Kidney tubule cell (primary cell): ENCODE data around the gene ZNF362.
"Not testable (repeated sequence)": the region's sequence is repeated elsewhere in the genome, so short reads cannot be mapped to it uniquely, and the experiment has no call there.

Experiments used
- DNase-seq: peaks from one replicate; pipeline ENCODE4 v3.0.0-alpha.2; 2018; ENCODE audit warnings: low spot score

The ZNF362 gene, protein sequence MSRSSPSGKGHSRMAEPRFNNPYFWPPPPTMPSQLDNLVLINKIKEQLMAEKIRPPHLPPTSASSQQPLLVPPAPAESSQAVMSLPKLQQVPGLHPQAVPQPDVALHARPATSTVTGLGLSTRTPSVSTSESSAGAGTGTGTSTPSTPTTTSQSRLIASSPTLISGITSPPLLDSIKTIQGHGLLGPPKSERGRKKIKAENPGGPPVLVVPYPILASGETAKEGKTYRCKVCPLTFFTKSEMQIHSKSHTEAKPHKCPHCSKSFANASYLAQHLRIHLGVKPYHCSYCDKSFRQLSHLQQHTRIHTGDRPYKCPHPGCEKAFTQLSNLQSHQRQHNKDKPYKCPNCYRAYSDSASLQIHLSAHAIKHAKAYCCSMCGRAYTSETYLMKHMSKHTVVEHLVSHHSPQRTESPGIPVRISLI

DNA sequence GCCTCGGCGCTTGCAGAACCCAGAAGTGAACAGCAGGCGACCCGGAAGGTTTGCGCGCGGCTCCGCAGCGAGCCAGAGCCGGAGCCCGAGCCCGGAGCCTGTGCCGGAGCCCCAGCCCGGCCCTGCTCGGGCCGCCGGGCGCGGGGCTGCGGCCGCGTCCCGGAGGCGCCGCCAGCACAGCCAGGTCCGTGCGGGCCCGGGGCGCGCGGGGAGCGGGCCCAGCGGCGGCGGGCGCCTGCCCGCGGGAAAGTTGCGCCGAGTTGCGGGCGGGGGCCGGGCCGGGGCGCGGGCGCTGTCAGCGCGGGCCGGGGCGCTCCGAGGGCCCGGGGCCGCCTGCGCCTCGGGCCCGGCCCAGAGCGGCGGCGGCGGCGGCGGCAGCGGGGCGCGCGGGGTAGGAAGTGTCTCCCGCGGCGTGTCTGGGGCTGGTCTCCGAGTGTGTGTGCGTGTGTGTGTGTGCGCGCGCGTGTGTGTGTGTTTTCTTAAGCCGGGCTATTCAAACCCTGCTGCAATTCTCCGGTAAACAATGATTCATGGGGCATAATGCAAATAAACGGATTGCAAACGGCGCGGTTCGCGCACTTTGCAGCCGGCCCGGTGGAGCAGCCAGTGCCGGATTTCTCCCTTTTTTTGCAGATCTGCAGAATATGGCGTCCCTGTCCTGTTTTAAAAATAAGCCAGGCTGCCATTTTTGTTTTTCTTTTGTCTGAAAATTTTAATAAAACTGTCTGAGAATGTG is at the start of gene ZNF362:
Gene ZNF362 (plus strand): TSS at position 22 of the 736 bp plus-strand sequence. CDS start 14,083 bp downstream, outside the sequence.
- peak; percentile 73 for DNase-seq

DNA sequence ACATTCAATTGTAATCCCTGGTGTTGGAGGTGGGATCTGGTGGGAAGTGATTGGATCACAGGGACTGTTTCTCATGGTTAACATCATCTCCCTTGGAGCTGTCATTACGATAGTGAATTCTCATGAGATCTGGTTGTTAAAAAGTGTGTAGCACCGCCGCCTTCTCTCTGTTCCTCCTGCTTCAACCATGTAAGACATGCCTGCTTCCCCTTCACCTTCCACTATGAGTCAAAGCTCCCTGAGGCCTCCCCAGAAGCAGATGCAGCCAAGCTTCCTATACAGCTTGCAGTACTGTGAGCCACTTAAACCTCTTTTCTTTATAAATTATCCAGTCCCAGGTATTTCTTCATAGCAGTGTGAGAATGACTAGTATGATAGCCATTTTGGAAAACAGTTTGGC is 44.3 kb upstream of the ZNF362 start:
- DNase-seq = no peak

DNA sequence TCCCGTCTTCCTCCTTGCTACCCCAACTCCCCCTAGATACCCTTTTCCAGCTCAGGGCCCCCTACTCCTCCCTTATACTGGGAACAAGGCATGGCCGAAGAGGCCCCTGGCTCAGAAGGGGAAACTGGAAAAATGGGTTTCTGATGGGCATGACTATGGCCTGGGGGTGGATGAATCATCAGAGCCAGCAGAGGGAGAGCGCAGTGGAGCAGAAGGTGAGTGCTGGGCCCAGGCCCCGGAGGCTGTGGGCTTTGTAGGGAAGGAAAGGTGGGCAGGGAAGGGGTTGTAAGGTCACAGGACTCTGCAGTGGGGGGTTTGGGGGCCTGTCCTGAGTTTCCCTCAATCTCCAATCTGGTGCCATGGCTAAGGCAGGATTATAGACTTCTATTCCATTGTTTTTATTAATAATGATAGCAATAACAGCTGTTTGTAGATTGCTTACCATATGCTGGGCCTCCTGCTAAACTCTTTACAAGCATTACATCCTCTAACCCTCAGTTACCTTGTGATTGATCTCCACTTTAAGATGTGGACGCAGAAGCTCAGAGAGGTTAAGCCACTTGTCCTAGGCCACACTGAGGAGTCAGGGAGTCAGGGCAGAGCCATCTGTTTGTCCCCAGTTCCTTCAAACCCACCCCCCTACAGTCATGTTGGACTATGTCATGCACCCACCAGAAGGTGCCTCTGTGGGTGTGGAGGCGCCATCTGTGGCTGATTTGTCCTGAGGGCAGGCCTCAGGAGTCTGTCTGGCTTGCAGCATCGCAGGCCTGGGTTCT is 36.2 kb upstream of the ZNF362 start:
- DNase-seq = peak; percentile 52

DNA sequence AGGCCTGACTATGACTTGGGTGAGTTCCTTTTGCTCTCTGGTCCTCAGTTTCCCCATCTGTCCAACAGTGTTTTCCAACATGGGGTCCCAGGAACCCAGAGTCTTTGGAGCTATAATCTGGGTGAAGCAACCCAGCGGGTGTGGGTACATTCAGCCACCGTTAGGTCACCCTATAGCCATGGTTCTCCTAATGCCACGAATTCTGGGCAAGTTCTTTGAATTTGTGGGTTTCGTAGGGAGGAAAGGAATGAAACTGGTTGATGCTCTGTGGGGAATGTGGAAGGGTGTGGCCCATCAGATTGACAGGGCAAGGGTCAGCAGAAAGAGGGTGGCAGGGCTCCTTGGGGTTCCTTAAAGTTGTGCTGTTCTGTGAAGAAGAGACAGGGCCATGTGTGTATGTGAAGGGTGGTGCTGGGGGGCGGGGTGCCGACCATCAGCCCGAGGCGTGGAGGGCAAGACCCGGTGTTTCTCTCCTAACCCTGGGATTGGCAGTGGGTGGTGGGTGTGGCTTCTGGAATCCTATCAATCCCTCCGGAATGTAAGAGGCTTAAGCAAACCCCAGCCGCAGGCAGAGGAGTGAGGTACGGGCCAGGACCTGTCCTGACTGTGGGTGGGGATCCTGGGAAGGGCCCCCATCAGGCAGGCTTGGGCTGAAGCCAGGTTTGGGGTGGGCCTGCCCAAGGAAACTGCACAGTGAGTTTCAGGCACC is 35.5 kb upstream of the ZNF362 start:
- no peak for DNase-seq

DNA sequence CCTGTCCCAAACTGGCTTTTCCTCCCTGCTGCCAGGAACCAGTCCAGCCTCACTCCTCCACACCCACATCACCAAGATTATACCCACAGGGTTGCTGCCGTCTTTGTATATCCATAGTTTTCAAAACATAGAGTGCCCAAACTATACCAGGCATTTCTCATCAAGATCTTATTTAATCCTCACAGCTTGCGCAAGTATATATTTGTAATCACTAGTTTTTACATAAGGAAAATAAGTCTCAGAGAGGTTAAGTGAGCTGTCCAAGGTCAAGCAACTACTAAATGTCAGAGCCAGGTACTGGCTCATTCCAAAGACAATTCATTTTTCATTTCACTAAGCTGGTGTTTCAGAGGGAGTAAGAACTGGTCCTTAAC is 34.9 kb upstream of the ZNF362 start:
- DNase-seq = no peak

DNA sequence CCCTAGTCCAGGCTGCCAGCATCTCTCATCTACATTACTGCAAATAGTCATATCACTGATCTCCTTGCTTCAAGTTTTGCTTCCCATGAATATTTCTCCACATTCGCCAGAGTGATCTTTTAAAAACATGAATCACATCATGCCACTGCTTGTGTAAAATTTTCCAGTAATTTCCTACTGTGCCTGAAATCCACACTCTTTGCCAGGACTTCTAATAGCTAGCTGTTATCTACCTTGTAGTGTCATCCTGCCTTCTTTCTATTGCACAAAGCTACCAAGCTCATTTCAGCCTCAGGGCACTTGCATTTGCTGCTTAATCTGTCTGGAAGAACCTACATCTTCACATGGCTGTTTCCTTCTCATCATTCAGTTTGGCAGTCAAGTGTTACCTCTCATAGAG is 33.9 kb upstream of the ZNF362 start:
- DNase-seq = no peak

DNA sequence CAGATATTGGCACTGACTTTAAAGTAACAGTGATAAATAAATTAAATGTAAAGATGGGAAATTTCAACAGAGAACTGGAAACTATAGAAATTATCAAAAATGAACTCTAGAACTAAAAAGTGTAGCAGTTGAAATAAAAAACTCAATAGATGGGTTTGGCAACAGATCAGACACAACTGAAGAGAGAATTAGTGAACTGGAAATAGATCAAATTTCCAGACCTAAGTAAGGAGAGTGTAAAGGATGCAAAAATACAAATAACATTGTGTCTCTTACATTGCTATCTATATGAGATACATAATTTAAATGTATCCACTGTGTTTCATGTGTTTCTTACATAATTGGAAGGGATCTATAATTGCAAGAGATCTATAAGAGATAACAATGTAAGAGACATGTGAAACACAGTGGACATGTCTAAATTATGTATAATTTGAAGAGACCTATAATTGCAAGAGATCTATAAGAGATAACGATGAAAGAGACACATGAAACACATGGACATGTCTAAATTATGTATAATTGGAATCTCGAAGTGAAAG is 32.1 kb upstream of the ZNF362 start:
- no peak for DNase-seq

DNA sequence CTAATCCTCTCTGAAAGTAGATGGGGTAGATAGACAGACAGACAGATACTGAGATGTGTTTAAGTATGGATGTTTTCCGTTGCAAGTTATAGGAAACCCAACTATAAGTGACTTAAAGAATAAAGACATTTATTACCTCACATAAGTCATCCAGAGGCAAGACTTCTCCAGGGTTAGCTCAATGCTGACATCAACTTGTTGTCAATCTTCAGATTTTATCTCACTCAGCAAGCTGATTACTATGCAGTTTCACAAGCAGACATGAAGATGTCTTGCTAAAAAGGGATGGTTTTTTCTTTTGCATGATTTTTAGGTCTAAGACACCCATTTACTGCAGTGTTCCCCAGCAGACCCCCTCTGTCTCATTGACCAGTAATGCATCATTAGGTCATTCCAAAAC is 30.7 kb upstream of the ZNF362 start:
- no peak for DNase-seq

DNA sequence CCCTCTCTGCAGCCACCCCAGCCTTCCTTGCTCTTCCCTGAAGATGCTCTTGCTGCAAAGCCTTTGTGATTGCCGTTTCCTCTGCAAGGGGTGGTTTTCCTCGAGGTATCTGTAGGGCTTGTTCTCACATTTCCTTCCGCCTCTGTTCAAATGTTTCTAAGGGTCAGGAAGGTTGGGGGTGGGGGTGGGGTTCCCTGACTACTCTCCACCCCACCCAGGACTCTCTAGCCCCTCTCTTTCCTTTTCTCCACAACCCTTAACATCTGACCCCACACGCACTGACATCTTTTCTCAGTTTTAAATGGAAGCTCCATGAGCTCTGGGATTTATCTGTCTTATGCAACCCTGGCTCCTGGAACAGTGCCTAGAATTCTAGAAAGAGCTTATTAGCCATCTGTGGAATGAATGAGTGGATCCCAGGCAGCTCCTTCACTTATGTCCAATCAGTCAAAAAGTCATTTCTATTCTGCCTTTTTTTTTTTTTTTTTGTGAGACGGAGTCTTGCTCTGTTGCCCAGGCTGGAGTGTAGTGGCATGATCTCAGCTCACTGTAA is 27.3 kb upstream of the ZNF362 start:
- peak; percentile 34 for DNase-seq

DNA sequence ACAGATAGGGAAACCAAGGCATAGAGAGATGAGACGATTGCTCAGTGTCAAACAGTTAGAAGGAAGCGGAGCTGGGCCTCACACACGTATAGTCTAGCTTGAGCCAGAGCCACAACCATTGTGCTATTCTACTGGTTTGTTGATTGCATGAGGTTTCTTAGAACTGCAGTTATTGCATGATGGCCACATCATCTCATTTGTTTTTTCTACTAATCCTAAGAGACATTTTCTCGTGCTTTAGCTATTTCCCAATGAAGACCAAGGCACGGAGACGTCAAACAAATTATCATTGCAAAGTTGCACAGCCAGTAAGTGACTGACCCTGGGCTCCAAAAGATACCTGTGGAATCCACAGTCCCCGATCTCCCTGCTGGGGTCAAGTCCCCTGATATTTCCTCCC is 25.1 kb upstream of the ZNF362 start:
- no peak for DNase-seq

DNA sequence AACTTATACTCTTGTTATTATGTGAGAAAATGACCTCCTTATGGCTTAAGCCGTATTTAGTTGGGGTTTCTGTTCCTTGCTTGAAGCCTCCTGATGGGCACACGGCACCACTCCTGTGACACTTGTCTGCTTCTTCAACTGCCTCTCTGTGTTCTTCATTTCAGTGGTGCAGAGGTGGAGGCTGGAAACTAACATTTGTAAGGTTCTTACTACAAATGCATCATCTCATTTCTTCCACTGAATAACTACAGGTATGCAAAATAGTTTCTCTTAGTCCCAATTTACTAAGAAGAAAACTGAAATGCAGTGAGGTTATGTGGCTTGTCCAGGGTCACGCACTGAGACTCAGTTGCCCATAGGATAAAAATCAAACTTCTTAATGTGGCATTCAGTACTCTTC is 23.6 kb upstream of the ZNF362 start:
- no peak for DNase-seq

DNA sequence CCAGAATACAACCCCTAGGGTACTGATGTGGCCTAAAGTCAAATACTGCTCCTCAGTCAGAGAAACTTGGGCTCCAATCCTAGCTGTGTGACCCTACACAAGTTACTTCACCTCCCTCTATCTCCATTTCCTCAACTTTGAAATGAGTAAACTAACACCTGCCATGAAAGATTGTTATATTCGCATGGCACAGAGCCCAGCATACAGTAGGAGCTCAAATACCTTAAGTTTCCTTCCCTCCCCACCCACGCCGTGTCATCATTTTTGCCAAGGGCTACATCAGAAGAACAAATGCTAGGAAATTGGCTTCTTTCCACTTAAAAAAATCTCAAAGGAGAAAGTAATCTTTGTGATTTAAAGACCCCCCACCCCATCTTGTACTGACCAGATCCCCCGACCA is 22.2 kb upstream of the ZNF362 start:
- no peak for DNase-seq

DNA sequence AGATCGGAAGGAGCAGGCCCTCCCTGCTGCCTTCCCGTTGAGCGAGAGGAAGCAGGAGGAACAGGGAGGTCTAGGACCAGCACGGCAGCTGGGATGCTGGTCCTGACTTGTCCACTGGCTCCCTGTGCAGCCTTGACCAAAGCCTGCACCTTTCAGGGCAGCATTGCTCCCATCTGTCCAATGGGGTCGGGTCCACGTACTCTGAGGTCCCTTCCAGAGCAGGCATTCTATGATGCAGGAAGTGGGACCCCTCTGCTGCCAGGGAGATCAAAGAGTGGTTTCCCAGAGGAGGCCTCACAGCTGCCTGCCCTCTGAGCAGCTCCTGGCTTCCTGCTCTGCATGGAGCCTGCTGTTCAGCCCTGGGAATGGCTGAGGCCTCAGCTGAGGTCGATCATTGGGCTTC is 21.7 kb upstream of the ZNF362 start:
- no peak for DNase-seq

DNA sequence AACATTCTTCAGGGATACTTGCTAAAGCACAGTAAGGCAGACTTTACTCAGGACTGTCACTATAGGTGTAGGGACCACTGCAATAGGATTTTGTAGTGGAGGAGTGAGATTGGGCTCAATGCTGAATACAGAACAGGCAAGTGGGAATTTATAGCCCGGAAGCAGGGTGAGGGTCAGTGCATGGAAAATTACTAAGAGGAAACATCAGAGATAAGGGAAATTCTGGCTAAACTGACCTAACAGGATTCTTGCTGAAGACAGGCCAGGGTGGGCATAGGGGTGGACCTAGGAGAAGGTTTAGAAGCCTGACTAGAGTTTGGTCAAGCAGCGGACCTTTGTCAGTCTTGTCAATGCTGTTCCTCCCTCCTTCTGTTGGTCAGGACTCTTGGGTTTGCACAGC is 20.8 kb upstream of the ZNF362 start:
- DNase-seq = no peak

DNA sequence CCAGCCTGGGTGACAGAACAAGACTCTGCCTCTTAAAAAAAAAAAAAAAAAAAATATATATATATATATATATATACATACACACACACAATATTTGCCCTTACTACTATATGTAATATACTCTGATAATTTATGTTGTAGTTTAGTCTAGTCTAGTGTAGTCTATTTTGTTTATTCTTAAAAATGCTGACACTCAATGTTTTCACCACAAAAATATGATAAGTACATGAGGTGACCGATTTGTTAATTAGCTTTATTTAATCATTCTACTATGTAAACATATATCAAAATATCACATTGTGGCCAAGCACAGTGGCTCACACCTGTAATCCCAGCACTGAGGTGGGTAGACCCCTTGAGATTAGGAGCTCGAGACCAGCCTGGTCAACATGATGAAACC is 19.8 kb upstream of the ZNF362 start:
- no peak for DNase-seq

DNA sequence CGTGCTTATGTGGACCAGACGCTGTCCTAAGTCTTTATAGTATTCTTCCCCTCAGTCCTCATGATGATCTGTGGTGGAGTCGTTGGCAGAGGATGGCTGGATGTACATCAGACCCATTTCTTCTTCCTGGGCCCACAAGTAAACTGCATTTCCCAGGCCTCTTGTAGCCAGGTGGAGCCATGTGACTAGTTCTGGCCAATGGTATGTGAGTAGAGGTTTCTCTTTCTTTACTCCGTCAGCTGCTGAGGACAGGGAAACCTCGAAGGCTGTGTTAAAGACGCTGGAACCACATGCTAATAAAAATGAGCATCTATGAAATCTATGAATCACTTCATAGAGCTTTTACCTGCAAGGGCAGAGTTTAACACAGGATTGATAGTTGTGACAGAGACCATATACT is 18.7 kb upstream of the ZNF362 start:
- no peak for DNase-seq

DNA sequence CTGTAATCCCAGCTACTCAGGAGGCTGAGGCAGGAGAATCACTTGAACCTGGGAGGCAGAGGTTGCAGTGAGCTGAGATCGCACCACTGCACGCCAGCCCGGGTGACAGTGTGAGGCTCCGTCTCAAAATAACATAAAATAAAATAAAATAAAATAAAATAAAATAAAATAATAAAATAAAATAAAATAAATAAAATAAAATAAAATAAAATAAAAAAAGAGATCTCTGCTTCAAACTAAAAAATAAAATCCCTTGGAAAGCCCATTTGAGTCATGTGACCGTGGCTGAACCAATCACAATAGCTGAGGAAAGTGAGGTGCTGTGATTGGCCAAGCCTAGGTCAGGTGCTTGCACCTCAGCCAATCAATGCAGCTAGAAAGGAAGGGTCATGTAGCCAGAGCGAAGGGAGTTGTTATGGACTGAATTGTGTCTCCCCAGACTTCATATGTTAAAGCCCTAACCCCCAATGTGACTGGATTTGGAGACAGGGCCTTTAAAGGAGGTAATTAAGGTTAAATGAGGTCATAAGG is 18.0 kb upstream of the ZNF362 start:
- DNase-seq = not testable (repeated sequence)

DNA sequence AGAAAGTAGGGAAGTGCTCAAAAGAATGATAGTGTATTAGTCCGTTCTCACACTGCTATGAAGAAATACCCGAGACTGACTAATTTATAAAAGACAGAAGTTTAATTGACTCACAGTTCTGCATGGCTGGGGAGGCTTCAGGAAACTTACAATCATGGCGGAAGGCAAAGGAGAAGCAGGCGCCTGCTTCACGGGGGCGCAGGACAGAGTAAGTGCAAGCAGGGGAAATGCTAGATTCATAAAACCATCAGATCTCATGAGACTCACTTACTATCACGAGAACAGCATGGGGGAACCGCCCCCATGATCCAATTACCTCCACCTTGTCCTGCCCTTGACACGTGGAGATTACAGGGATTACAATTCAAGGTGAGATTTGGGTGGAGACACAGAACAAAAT is 16.9 kb upstream of the ZNF362 start:
- DNase-seq = not testable (repeated sequence)

DNA sequence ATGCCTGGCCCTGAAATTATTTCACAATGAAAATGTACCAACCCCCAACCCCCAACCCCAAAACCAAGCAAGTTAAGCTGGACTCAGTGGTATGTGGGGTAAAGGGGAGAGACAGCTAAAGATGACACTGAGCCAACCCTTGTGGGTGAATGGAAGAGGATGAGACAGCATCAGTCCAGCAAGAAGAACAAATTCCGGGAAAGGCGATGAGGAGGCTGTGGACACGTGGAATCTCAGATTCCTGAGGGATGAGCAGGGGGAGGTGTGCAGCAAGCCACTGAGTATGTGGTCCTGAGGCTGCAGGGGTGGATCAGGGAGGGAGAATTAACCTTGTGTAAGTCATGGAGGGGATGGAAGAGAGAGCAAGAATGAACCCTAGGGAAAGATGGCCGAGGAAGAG is 14.4 kb upstream of the ZNF362 start:
- no peak for DNase-seq

DNA sequence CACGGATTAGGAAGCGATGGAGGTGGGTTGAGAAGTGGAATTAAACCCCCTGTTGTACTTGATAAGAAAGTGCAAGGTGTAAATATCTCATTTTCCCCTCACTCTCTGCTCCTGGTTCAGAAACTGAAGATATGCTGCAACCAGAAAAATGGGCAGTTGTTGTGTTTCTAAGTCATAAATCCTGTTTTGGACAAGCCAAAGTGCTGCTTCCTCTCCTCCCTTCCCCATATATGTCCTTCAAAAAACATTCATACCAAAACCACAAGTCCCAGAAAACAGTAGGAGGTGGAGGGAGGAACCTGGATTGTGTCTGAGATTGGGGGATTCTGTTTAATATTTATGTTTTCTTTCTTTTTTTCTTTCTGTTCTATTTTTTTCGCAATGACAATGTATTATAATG is 13.6 kb upstream of the ZNF362 start:
- no peak for DNase-seq

DNA sequence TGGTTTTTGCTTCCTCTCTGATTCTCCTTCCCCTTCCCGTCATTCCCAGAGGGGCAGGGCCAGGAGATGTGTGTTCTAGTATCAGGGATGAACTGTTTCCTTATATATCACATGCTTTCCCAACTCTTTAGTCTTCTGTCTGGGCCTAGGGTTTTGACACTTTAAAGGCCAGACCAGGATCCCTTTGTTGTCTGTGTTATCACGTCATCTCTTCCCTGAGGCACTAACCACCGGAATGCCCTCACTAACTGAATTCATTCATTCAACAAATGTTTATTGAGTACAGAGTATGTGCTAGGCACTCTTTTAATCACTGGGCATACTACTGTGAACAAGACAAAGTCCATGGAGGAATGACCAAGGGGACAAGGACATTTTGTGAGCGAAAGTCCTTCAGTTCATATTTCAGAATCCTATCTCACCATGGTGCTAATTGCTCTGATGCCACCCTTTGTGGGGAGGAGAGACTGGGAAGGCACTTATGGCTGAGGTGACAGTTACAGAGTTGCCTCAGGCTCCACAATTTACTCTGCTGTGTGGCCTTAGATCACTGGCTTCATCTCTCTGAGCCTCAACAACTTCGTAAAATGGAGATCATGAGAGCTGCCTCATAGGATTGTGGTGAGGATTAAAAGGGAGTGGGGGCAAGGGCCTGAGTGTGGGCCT is 12.0 kb upstream of the ZNF362 start:
- peak; percentile 12 for DNase-seq
